A204.1 (cell line): ENCODE measurements around the gene NCKAP5.

Experiments
- FAIRE-seq: peaks from 2 replicates; lab custom pipeline; 2012; peaks lifted over from hg19 to GRCh38; lab: Jason Lieb, UNC

The NCKAP5 gene

GRCh38 chr2:133204421-133204820, 363.8 kb downstream of the NCKAP5 start:
- FAIRE-seq = no peak

GRCh38 chr2:133200684-133201421, 367.4 kb downstream of the NCKAP5 start:
- FAIRE-seq = no peak

- no peak for FAIRE-seq
These were observed 369.6 kb downstream of the NCKAP5 start for GRCh38 chr2:133198678-133199077.

GRCh38 chr2:133197156-133197555, 371.1 kb downstream of the NCKAP5 start:
- FAIRE-seq = no peak

- no peak for FAIRE-seq
These were observed 373.4 kb downstream of the NCKAP5 start for GRCh38 chr2:133194777-133195335.

- no peak for FAIRE-seq
These were observed 374.0 kb downstream of the NCKAP5 start for GRCh38 chr2:133194362-133194655.

- FAIRE-seq = no peak
These were observed 374.5 kb downstream of the NCKAP5 start for GRCh38 chr2:133193544-133194361.

- FAIRE-seq = no peak
These were observed 376.2 kb downstream of the NCKAP5 start for GRCh38 chr2:133192028-133192427.

GRCh38 chr2:133177196-133177595, 391.1 kb downstream of the NCKAP5 start:
- no peak for FAIRE-seq

GRCh38 chr2:133175926-133176325, 392.3 kb downstream of the NCKAP5 start:
- no peak for FAIRE-seq

- FAIRE-seq = no peak
These were observed 395.0 kb downstream of the NCKAP5 start for GRCh38 chr2:133173224-133173623.

- FAIRE-seq = peak; percentile 83
These were observed 396.8 kb downstream of the NCKAP5 start for GRCh38 chr2:133171393-133172004.

GRCh38 chr2:133169274-133169912, 398.9 kb downstream of the NCKAP5 start:
- FAIRE-seq = no peak

- FAIRE-seq = no peak
These were observed 400.3 kb downstream of the NCKAP5 start for GRCh38 chr2:133167990-133168389.

- FAIRE-seq = no peak
These were observed 401.0 kb downstream of the NCKAP5 start for GRCh38 chr2:133167223-133167622.

- no peak for FAIRE-seq
These were observed 402.2 kb downstream of the NCKAP5 start for GRCh38 chr2:133166031-133166430.

- FAIRE-seq = no peak
These were observed 405.2 kb downstream of the NCKAP5 start for GRCh38 chr2:133163111-133163510.

GRCh38 chr2:133158442-133158841, 409.8 kb downstream of the NCKAP5 start:
- no peak for FAIRE-seq

- FAIRE-seq = no peak
These were observed 410.2 kb downstream of the NCKAP5 start for GRCh38 chr2:133158024-133158423.

- FAIRE-seq = no peak
These were observed 411.1 kb downstream of the NCKAP5 start for GRCh38 chr2:133157141-133157540.

- FAIRE-seq = no peak
These were observed 415.5 kb downstream of the NCKAP5 start for GRCh38 chr2:133152801-133153200.

GRCh38 chr2:133148187-133148586, 420.1 kb downstream of the NCKAP5 start:
- FAIRE-seq = no peak

GRCh38 chr2:133146893-133147292, 421.4 kb downstream of the NCKAP5 start:
- FAIRE-seq = no peak
